ENCODE results near the gene ANXA5. TPM values are rescaled to one million over a fixed set of nuclear protein-coding genes. Genes with fewer than 3 reads are reported as not detected.

ANXA5 gene
- total and polyA plus RNA-seq, 9 of the 15 experiments (the other 6 are each of a cell fraction or from before 2014, with no cell fraction given), result 49.9 to 131 (median 84.5) TPM

DNA sequence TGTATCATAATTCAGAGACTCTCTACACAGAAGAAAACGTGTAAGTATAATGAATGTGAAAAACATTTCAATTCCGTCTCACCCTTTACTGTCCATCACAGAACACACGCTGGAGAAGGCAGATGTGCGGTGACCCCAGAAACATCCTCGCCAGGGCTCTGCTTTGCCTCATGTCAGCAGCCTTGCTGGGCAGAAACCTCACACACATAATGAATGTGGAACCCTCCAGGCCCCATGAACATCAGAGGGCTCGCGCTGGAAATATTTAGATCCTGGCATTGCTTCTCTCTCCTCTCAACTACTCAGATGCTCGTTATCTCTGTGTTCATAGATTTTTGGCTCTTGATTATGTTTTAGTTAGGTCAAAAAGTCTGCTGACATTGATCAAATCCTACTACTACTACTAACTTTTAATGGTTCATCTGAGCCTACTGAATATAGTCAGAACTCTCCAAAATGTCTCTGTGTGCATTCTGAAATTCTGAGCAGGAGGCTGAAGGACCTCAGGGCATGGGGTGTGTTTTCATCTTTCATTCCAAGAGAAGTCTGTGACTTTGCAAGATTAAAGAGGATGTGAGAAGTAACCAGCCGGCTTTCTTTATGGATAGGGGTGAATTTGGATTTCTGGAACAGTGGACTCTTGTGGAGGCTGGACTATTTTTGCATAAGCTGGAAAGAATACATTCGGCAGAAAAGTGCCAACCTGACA lies 41.2 kb upstream of the ANXA5 start:
- in situ Hi-C loops (cut with MboI), result loop anchor here (5.0 to 10.0 kb wide), 2 partner anchors 253 to 366 kb away; no protein-coding TSS in a partner anchor
- Histone ChIP-seq H3K27me3 (ENCODE audit: control insufficient read depth in 2 of 2, insufficient read depth in 2 of 2, low read length in 2 of 2) (peaks cover 0 to 12% of the 10 kb centered on the region in 2 experiments), H3K27ac (ENCODE audit: extremely low read depth, low read depth, low read length) (no peak overlapping the region), H3K4me3 (no peak overlapping the region), H3K9me3 (replicated peaks; ENCODE audit: control insufficient read depth, insufficient read depth, low read depth, low read length) (no peaks in the 10 kb centered on the region), H3K9ac (ENCODE audit: insufficient read depth in 1 of 2, low read depth in 2 of 2, low read length in 2 of 2) (no peak overlapping the region), H4K20me1 (replicated peaks; ENCODE audit: control insufficient read depth, insufficient read depth, low read length) (no peaks in the 10 kb centered on the region), H2AFZ (ENCODE audit: low read depth, low read length) (no peak overlapping the region), H3K4me2 (ENCODE audit: insufficient read depth, low read length) (no peak overlapping the region), H3K79me2 (ENCODE audit: control insufficient read depth, insufficient read depth, low read length) (no peaks in the 10 kb centered on the region), H3K9me1 (ENCODE audit: control insufficient read depth, insufficient read depth, low read length) (no peaks in the 10 kb centered on the region), H3K36me3 (ENCODE audit: control insufficient read depth, insufficient read depth, low read length) (no peaks in the 10 kb centered on the region), H3K4me1 (replicated peaks in 1 of 2; ENCODE audit: control insufficient read depth in 2 of 2, insufficient read depth in 2 of 2, low read length in 2 of 2) (no peaks in the 10 kb centered on the region)
- ChIA-PET CTCF (ENCODE audit: low intra/inter-chr PET ratio) (interaction anchor here (1.8 kb wide), 1 partner anchor 41 kb away, joined by 7 read pairs; the partner anchor contains the start of gene ANXA5), POLR2A (no interaction called here)
- FAIRE-seq, result no peak
- no TSS peak for BruUV-seq (replicated peaks)
- DNase-seq (ENCODE audit: extremely low read depth in 1 of 4, low spot score in 3 of 4), result no peak
- TF ChIP-seq ZNF174 (CRISPR knock-in tag; IDR thresholded peaks at IDR 0.05), result no peak
- TF ChIP-seq FOXA3 (CRISPR knock-in tag; conservative IDR thresholded peaks at IDR 0.05 in 1 of 2, IDR thresholded peaks at IDR 0.05 in 1 of 2), result no peak
- no peak for ATAC-seq
- intact Hi-C loops (cut with micrococcal nuclease), result loop anchor here (2.0 to 10.0 kb wide), 4 partner anchors 253 to 1583 kb away; no protein-coding TSS in a partner anchor
- 13% methylated on average over 10 of the region's 10 CpGs for WGBS (ENCODE audit: insufficient coverage, low coverage, missing lambda C conversion rate)

DNA sequence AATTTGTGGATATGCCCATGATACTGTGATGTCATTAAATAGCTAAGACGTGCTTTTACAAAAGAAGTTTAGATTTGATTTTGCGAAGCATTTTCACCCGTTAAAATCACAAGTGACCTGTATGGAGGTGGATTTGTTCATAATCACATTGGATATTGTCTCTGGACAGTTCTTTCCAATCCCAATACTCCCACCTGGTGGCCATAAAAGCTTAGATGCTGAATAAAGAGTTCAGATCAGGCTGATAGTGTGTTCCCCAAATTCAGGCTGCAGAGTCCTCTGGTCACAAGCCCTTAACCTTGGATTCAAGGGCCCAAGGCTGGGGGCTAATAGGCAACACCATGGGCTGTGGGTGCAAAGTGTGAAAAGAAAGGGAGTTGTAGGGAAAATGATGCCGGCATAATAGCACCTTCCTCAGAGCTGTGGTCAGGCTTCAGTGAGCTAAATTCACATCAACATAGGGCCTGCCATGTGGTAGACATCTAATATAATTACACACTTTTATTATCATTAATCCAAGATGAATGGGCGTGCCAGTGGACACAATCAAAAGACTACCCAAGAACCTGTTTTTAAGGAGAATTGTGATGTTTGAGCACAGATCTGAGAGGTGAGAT lies 40.1 kb upstream of the ANXA5 start:
- H3K27ac ChIP-seq (ENCODE audit: extremely low read depth, low read depth, low read length), result no peak overlapping the region
- in situ Hi-C loops (cut with MboI), result loop anchor here (5.0 to 10.0 kb wide), 2 partner anchors 252 to 365 kb away; no protein-coding TSS in a partner anchor
- no peaks in the 10 kb centered on the region for H3K9me3 ChIP-seq (replicated peaks; ENCODE audit: control insufficient read depth, insufficient read depth, low read depth, low read length)
- no peaks in the 10 kb centered on the region for H3K36me3 ChIP-seq (ENCODE audit: control insufficient read depth, insufficient read depth, low read length)
- peak; percentile 88 for ATAC-seq
- H3K4me1 ChIP-seq (replicated peaks in 1 of 2; ENCODE audit: control insufficient read depth in 2 of 2, insufficient read depth in 2 of 2, low read length in 2 of 2), result no peaks in the 10 kb centered on the region
- no peak overlapping the region for H3K9ac ChIP-seq (ENCODE audit: insufficient read depth in 1 of 2, low read depth in 2 of 2, low read length in 2 of 2)
- no peak overlapping the region for H3K4me3 ChIP-seq
- no peaks in the 10 kb centered on the region for H4K20me1 ChIP-seq (replicated peaks; ENCODE audit: control insufficient read depth, insufficient read depth, low read length)
- peaks cover 7 to 19% of the 10 kb centered on the region in 2 experiments for H3K27me3 ChIP-seq (ENCODE audit: control insufficient read depth in 2 of 2, insufficient read depth in 2 of 2, low read length in 2 of 2)
- no TSS peak for BruUV-seq (replicated peaks)
- intact Hi-C loops (cut with micrococcal nuclease), result loop anchor here (2.0 to 10.0 kb wide), 4 partner anchors 252 to 1582 kb away; no protein-coding TSS in a partner anchor
- peak; percentile 82 for FAIRE-seq
- DNase-seq (ENCODE audit: extremely low read depth in 1 of 4, low spot score in 3 of 4), result peak; percentile 31 to 68 (median 48)
- ChIA-PET POLR2A (no interaction called here), CTCF (ENCODE audit: low intra/inter-chr PET ratio) (interaction anchor here (1.8 kb wide), 1 partner anchor 40 kb away, joined by 7 read pairs; the partner anchor contains the start of gene ANXA5)
- no peaks in the 10 kb centered on the region for H3K79me2 ChIP-seq (ENCODE audit: control insufficient read depth, insufficient read depth, low read length)
- H3K4me2 ChIP-seq (ENCODE audit: insufficient read depth, low read length), result no peak overlapping the region
- WGBS (ENCODE audit: insufficient coverage, low coverage, missing lambda C conversion rate), result 1% methylated on average over 5 of the region's 5 CpGs
- no peaks in the 10 kb centered on the region for H3K9me1 ChIP-seq (ENCODE audit: control insufficient read depth, insufficient read depth, low read length)
- no peak overlapping the region for H2AFZ ChIP-seq (ENCODE audit: low read depth, low read length)
- TF ChIP-seq ETV5 (CRISPR knock-in tag; IDR thresholded peaks at IDR 0.05; ENCODE audit: low read depth), result no peak
- peak; percentile 90 for TF ChIP-seq GATA2 (CRISPR knock-in tag; IDR thresholded peaks at IDR 0.05)
- TF ChIP-seq TFAM (CRISPR knock-in tag; conservative IDR thresholded peaks at IDR 0.05), result no peak
- TF ChIP-seq, protein P1, sequence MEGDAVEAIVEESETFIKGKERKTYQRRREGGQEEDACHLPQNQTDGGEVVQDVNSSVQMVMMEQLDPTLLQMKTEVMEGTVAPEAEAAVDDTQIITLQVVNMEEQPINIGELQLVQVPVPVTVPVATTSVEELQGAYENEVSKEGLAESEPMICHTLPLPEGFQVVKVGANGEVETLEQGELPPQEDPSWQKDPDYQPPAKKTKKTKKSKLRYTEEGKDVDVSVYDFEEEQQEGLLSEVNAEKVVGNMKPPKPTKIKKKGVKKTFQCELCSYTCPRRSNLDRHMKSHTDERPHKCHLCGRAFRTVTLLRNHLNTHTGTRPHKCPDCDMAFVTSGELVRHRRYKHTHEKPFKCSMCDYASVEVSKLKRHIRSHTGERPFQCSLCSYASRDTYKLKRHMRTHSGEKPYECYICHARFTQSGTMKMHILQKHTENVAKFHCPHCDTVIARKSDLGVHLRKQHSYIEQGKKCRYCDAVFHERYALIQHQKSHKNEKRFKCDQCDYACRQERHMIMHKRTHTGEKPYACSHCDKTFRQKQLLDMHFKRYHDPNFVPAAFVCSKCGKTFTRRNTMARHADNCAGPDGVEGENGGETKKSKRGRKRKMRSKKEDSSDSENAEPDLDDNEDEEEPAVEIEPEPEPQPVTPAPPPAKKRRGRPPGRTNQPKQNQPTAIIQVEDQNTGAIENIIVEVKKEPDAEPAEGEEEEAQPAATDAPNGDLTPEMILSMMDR (IDR thresholded peaks at IDR 0.05 in 2 of 3, conservative IDR thresholded peaks at IDR 0.05 in 1 of 3; ENCODE audit: insufficient read depth in 2 of 3, low read depth in 1 of 3, low read length in 3 of 3), result peak; percentile 58 to 75 (median 75)
- TF ChIP-seq SMAD2 (IDR thresholded peaks at IDR 0.05; ENCODE audit: low read depth, low read length), result no peak
- no peak for TF ChIP-seq ARID1B (IDR thresholded peaks at IDR 0.05)
- no peak for TF ChIP-seq ZNF444 (CRISPR knock-in tag; IDR thresholded peaks at IDR 0.05)
- TF ChIP-seq, protein P2, sequence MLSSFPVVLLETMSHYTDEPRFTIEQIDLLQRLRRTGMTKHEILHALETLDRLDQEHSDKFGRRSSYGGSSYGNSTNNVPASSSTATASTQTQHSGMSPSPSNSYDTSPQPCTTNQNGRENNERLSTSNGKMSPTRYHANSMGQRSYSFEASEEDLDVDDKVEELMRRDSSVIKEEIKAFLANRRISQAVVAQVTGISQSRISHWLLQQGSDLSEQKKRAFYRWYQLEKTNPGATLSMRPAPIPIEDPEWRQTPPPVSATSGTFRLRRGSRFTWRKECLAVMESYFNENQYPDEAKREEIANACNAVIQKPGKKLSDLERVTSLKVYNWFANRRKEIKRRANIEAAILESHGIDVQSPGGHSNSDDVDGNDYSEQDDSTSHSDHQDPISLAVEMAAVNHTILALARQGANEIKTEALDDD (IDR thresholded peaks at IDR 0.05), result no peak
- TF ChIP-seq SMC3 (conservative IDR thresholded peaks at IDR 0.05; ENCODE audit: insufficient read depth, low read depth, low read length), result peak; percentile 39; the same call in 1 of the 2 replicates
